ENCODE measurements around the gene JDP2. TPM values are rescaled to one million over a fixed set of nuclear protein-coding genes. Genes with fewer than 3 reads are reported as not detected.

JDP2 gene
- total RNA-seq, 4 donors from 2014 or later = 82.3 to 147 (median 106) TPM

DNA sequence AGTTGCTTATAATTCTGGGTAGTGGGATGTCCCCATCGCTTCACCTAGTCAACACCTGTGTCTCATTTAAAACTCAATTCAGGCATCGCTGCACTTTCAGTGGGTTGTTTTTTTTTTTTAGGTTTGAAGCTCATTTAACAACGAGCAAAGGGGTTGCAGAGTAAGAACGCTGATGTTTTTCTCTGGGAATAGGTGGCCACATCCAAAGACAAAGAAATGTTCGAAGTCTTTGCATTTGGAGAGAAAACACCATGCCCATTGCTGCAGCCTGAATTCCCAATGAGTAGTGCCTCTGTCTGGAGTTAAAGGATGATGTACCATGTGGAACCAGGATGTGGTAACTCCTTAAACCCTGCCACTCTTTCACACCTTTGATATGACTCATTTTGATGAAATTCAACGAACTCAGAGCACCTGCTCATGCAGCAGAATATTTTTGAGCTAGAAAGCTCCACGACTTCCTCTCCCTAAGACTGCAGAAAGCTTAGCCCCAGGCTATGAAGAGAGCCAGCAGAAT lies 59.4 kb downstream of the JDP2 start:
- Histone ChIP-seq H3K27ac (no peak overlapping the region), H3K4me1 (peaks cover 0 to 3% (median 0%) of the 10 kb centered on the region in 4 donors), H3K27me3 (no peaks in the 10 kb centered on the region), H3K9me3 (no peaks in the 10 kb centered on the region), H3K4me3 (no peak overlapping the region), H3K36me3 (no peaks in the 10 kb centered on the region)
- no peak for TF ChIP-seq EP300 (IDR thresholded peaks at IDR 0.05)
- TF ChIP-seq POLR2A (IDR thresholded peaks at IDR 0.05) = no peak
- TF ChIP-seq CTCF (IDR thresholded peaks at IDR 0.05) = no peak
- WGBS, 2 donors = 68 to 71% methylated on average over 7 of the region's 7 CpGs
- no peak for DNase-seq (ENCODE audit: low spot score in 2 of 2)

DNA sequence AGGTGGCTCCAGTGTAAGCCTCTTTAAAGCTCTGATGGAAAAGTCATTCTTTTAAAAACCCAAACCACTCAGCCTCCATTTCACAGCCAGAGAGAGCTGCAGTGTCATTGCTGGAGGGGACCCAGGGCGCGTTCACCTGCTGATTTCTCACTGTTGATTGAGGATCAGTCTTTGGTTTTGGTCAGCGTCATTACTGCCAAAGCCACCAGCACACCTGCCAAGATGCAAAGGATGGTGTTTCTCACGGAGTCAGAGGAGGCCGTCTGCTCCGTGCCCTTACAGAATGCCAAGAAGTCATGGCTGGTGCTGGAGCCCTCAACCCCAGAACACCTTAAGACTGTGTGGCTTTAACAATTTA lies 61.6 kb downstream of the JDP2 start:
- no peaks in the 10 kb centered on the region for H3K9me3 ChIP-seq
- 84 to 95% methylated on average over 6 of the region's 6 CpGs for WGBS, 2 donors
- no peak for TF ChIP-seq POLR2A (IDR thresholded peaks at IDR 0.05)
- no peak for TF ChIP-seq CTCF (IDR thresholded peaks at IDR 0.05)
- no peak for TF ChIP-seq EP300 (IDR thresholded peaks at IDR 0.05)

GRCh38 chr14:75491376-75491978 lies 63.7 kb downstream of the JDP2 start:
- no peak for TF ChIP-seq POLR2A (IDR thresholded peaks at IDR 0.05)
- TF ChIP-seq EP300 (IDR thresholded peaks at IDR 0.05) = no peak
- TF ChIP-seq CTCF (IDR thresholded peaks at IDR 0.05) = no peak
- WGBS, 2 donors = 75 to 81% methylated on average over 14 of the region's 14 CpGs
- H3K36me3 ChIP-seq = no peaks in the 10 kb centered on the region
- H3K27ac ChIP-seq = no peak overlapping the region
- H3K4me3 ChIP-seq = no peak overlapping the region
- no peaks in the 10 kb centered on the region for H3K9me3 ChIP-seq
- H3K4me1 ChIP-seq = peaks cover 0 to 3% (median 0%) of the 10 kb centered on the region in 4 donors
- no peak for DNase-seq (ENCODE audit: low spot score in 2 of 2)
- no peaks in the 10 kb centered on the region for H3K27me3 ChIP-seq

More for the DNA sequence above, 61.6 kb downstream of the JDP2 start:
- Histone ChIP-seq H3K4me1 (peaks cover 0 to 3% (median 0%) of the 10 kb centered on the region in 4 donors), H3K36me3 (no peaks in the 10 kb centered on the region), H3K27ac (no peak overlapping the region), H3K27me3 (no peaks in the 10 kb centered on the region), H3K4me3 (no peak overlapping the region)
- DNase-seq (ENCODE audit: low spot score in 2 of 2) = no peak

- no peak overlapping the region for H3K4me3 ChIP-seq
- 89 to 92% methylated on average over 9 of the region's 9 CpGs for WGBS, 2 donors
- H3K27ac ChIP-seq = no peak overlapping the region
- DNase-seq (ENCODE audit: low spot score in 2 of 2) = no peak
- H3K9me3 ChIP-seq = no peaks in the 10 kb centered on the region
- TF ChIP-seq CTCF (IDR thresholded peaks at IDR 0.05) (no peak), EP300 (IDR thresholded peaks at IDR 0.05) (no peak), POLR2A (IDR thresholded peaks at IDR 0.05) (no peak)
- H3K27me3 ChIP-seq = no peaks in the 10 kb centered on the region
- peaks cover 0 to 3% (median 0%) of the 10 kb centered on the region in 4 donors for H3K4me1 ChIP-seq
- no peaks in the 10 kb centered on the region for H3K36me3 ChIP-seq
Observed at GRCh38 chr14:75492832-75493591, 65.2 kb downstream of the JDP2 start.

- TF ChIP-seq EP300 (IDR thresholded peaks at IDR 0.05) (no peak), POLR2A (IDR thresholded peaks at IDR 0.05) (no peak), CTCF (IDR thresholded peaks at IDR 0.05) (no peak)
- no peaks in the 10 kb centered on the region for H3K9me3 ChIP-seq
- WGBS, 2 donors = 76 to 78% methylated on average over 8 of the region's 8 CpGs
- no peak overlapping the region for H3K27ac ChIP-seq
- no peak for DNase-seq (ENCODE audit: low spot score in 2 of 2)
- H3K36me3 ChIP-seq = no peaks in the 10 kb centered on the region
- peaks cover 0 to 3% (median 0%) of the 10 kb centered on the region in 4 donors for H3K4me1 ChIP-seq
- no peaks in the 10 kb centered on the region for H3K27me3 ChIP-seq
- no peak overlapping the region for H3K4me3 ChIP-seq
Observed at GRCh38 chr14:75493592-75494087, 65.8 kb downstream of the JDP2 start.
